ENCODE measurements around the gene AICDA.
"Not testable (repeated sequence)": the region's sequence is repeated elsewhere in the genome, so short reads cannot be mapped to it uniquely, and the experiment has no call there.

The AICDA gene

DNA sequence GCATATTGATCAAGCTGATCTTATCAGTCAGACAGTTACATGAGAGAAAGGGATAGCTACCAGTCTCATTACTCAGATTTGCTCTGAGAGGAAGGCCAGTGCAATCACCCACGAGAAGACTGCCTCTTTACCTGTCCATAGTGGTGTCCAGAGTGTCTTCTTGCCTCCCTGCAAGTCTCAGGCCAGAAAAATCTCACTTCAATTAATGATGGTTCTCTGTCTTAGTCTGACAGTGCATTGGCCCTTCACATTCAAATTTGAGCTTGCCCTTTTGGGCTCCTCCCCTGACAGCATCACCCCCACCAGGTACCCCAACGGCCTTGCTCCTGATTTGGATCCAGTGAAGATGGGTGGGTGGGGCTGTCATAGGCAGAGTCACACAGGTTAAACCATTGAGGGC, at the start of gene AICDA:
Gene AICDA, minus strand, starts transcription at position 231 of the 400 bp plus-strand sequence. Its CDS starts 92 bp downstream, at position 139.
- DNase-seq = no peak

DNA sequence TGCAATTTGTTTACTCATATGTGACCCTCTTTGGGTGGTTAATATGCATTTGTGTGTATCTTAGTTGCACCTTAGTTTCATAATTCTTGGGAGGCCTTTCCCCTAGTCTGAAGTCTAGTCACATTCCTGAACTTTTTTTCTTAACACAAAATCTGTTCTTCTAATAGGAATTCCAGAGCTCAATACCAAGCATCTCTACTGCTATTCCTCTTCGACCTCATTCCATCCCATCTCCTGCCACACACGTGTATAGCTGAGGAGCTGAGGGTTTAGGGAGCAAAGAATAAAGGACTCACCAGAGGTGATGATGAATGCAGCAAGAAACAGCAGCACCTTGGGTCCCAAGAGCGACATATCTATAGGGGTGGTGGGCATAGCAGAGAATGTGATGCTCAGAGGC, 49.1 kb upstream of the AICDA start:
- DNase-seq = no peak

DNA sequence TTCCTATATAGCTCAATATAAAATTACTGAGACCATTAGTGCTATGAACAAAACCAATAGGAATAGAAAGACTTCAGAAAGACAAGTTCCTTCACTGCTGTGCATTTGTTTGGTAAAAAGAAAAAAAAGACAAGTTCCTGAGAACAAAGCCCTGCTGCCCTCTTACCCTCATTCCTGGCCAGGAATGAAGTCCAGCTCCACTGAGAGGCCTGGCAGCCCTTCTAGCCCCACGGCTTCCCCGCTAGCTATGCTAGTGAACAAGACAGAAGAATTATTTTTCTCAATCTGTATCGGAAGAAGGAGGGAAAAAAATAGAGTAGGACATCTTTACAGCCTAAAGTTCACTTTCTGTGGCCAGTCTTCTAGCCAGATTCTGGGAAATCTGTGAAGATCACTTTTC, 48.4 kb upstream of the AICDA start:
- DNase-seq = no peak

DNA sequence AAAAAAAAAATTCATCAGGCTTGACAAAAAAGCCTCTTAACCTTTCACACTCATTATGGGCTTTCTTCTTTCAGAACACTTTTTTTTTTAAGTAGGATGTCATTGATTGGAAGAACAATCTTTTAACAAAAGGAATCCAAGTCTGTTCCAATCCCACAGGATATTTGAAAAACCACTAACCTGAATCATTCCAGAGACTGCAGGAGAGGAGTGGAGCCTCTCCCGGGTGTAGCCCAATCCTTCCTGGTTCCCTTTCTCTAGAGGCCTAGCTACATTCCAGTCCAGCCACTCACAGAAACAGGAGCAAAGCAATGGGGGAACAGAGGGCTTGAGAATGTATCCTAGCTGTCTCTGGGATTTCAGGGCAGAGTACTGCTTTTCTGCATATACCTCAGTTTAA, 45.7 kb upstream of the AICDA start:
- DNase-seq = no peak

DNA sequence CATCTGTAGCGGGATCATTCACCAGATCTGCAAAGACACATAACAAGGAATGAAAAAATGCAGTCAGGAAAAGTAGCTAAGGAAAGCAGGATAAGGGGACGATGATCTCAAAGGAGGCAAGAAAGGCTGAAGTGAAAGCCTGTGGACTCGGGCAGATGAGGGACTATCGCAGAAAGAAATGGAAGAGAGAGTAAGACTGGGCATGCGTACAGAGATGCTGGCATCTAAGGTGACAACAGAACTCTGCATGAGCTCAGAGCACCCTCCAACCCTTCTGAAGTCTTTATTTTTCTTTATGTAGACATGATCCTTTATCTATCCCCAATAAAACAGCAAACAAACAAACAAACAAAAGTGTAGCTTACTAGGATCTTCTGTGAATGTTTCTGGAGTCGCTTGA, 42.8 kb upstream of the AICDA start:
- DNase-seq = no peak

DNA sequence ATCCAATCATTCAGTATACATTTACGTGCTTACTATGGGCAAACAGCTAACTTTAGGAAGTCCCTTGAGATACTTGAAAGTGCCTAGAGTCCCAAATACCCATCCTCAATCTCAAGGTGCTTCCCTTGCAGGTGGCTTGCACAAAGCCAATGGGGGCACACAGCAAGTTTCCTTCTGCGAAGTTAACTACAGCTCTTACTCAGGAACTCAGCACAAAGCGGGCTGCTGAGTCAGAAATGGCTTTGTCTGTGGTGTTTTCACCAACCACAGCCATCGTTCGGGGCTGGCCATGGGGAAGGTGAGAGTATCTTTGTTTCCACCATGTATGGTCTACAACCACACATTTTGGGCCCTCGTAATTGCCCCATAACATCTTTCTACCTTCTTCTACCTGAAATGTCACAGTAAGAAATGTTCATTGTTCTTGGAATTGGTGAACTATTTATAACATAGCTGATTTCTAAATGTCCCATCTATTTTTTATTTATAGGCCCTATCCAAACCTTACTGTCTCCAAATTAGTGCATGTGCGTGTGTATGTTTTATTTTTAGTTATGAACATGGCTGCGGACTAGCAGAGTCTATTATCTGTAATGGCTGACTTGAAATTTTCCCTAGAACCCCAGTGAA, 36.0 kb upstream of the AICDA start:
- DNase-seq = no peak

DNA sequence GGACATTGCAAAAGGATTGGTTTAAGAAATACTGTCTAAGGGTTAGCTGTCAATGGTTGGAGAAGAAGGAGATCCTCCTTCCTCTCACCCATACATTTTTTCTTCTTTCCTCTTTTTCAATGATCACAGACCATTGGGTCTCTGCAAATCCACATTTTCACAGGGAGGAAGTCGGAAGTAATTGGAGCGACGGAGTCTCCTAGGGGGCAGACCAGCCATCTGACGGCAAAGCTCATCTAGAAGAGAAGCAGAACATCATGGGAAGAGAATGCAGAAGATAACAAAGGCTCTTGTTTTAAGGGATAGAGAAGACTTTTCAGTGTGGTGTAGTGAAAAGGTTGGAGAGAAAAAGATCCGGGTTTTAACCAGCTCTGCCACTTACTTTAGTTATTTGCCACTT, 35.3 kb upstream of the AICDA start:
- DNase-seq = no peak

DNA sequence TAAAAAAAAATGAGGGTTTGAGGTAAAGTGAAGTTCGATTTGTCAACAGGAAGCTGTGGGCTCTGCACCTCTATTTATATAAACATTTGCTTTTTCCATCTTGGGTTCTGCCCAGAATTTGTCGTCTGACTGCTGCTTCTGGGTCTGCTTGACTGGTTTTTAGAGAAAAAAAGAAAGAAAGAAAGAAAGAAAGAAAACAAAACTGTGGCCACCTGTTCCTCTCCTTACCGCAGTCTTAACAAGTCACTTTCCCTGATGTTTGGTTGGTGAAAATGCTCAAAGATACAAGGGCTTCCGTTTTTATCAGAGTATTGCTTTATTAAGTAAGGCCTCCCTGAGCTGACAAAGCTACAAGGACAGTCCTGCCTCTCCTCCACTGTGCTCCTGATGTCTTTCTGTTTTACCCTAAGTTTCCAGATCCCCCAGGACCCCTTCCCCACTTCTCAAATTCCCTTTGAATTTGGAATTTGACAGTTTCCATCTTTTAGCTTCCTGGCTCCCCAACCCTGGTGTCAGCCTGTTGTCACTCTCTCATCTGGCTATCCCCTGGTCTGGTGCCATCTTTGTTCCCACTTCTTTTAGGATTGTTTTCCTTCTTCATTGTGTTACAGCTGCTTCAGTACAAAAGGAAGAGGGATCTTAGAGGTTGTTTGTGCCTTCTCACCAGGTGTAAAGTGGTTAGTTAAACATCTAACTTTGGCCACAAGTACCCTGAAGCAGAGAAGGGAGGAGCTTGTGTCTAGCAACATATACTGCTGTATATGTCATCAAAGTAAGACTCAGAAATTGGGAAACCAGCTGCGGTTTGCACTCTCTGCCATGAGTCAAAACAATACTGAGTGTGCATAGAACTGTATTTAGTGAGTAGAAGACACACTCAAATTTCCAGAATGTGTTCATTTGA, 31.9 kb upstream of the AICDA start:
- DNase-seq = no peak

DNA sequence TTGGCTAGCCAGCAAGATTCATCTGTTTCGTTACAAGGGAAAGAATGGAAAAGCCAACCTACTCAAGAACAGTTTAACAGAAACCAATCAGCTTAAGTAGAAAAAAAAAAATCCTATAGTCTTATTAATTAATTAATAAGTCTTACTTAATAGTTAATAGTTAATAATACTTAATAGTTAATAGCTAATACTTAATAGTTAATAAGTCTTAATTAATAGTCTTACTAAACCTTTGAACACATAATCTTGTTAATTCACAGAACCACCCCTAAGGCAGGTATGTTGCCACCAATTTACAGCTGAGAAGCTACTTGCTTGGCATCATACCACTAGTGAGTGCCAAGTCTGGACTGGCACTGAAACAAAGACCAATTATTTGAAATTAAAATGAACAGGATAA, 30.1 kb upstream of the AICDA start:
- no peak for DNase-seq

DNA sequence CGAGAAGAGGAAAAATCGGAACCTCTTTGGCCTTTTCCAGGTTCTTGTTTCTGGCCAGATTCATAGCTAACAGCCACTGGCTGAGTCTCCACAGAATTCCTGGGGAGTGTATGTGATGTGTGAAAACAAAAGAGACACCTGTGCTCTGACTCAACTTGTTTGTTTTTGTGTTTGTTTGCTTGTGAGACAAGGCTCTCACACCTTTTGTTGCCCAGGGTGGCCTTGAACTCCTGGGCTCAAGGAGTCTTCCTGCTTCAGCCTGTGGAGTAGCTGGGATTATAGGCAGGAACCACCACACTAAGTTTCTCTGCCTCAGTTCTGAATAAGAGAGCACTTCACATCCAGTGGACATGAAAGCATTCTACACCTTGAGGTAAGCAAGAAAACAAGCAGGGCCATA, 27.3 kb upstream of the AICDA start:
- no peak for DNase-seq

DNA sequence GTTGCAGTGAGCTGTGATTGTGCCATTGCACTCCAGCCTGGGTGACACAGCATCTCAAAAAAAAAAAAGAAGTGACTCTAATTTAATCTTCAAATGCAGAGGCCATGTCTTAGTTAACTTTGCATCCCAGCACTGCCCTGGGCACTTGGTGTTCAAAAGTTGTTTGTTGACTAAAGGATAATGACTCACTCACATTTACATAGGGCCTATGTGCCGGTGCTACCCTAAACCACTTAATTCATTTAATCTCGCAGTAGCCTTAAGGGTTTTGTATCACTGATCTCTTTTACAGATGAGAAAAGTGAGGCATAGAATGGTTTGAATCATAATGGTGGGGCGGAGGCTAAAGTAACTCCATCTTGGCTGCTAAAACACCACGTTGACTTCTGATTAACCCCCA, 26.3 kb upstream of the AICDA start:
- no peak for DNase-seq

DNA sequence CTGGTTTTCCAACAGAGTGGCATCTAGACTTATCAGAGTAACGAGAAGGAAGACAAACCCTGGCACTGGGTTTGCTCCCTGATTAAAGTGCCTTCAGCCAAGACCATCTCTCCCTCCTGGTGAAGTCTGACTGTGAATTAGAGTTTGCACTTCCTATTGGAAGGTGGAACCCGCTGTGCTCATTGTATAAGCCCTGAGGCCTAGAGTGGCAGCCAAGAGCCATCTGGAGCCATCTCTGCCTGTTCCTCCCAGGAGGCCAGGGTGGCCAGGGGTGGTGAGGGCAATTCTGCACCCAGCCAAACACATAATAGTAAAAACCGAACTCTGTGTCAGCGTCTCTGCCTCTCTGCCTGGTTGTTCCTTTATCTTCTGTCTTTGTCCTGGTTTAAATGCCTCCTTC, 25.0 kb upstream of the AICDA start:
- no peak for DNase-seq

DNA sequence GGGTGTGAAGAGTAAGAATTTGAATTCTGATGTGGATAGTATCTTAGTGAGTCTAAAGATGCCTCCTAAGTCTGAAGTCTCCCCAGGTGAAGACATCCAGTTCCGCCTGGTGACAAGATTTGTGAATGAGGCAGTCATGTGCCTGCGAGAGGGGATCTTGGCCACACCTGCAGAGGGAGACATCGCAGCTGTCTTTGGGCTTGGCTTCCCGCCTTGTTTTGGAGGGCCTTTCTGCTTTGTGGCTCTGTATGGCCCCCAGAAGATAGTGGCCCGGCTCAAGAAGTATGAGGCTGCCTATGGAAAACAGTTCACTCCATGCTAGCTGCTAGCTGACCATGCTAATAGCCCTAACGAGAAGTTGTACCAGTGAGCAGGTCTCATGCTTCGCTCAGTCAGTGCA, 24.6 kb upstream of the AICDA start:
- DNase-seq = no peak

DNA sequence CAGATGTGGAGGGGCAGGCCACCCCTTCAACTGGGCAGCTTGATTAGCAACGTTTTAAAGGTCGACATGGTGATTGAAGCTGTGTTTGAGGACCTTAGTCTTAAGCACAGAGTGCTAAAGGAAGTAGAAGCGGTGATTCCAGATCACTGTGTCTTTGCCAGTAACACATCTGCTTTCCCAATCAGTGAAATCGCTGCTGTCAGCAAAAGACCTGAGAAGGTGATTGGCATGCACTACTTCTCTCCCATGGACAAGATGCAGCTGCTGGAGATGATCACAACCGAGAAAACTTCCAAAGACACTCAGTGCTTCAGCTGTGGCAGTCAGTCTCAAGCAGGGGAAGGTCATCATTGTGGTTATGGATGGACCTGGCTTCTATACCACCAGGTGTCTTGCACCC, 23.9 kb upstream of the AICDA start:
- DNase-seq = no peak

DNA sequence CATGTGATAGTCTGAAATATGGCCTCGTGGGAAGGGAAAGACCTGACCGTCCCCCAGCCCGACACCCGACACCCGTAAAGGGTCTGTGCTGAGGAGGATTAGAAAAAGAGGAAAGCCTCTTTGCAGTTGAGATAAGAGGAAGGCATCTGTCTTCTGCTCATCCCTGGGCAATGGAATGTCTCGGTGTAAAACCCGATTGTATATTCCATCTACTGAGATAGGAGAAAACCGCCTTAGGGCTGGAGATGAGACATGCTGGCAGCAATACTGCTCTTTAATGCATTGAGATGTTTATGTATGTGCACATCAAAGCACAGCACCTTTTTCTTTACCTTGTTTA, 23.3 kb upstream of the AICDA start:
- not testable (repeated sequence) for DNase-seq

DNA sequence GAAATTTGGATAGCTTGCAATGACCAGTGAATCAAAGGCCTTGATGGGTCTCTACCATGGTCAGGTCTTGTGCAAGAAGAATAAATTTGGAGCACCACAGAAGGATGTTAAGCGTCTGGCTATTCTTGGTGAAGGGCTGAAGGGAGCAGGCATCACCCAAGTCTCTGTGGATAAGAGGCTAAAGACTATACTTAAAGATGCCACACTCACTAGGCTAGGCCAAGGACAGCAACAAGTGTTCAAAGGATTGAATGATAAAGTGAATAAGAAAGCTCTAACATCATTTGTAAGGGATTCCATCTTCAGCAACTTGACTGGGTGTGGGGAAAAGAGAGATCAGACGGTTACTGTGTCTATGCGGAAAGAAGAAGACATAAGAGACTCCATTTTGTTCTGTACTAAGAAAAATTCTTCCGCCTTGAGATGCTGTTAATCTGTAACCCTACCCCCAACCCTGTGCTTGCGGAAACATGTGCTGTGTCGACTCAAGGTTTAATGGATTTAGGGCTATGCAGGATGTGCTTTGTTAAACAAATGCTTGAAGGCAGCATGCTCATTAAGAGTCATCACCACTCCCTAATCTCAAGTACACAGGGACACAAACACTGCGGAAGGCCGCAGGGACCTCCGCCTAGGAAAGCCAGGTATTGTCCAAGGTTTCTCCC, 22.8 kb upstream of the AICDA start:
- not testable (repeated sequence) for DNase-seq

DNA sequence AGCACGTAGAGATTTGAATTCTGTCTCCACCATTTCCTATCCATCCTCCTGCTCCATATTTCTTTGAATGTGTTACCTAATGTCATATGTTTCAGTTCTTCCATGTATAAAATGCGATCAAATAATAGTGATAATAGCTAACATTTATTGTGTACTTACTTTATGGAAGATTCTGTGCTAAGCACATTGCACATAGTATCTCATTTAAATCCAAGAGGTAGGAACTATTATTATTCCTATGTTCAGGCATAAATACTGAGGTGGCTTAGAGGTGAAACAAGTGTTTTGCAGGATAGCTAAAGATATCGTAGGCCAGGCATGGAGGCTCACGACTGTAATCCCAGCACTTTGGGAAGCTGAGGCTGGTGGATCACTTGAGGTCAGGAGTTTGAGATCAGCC, 17.5 kb upstream of the AICDA start:
- no peak for DNase-seq

DNA sequence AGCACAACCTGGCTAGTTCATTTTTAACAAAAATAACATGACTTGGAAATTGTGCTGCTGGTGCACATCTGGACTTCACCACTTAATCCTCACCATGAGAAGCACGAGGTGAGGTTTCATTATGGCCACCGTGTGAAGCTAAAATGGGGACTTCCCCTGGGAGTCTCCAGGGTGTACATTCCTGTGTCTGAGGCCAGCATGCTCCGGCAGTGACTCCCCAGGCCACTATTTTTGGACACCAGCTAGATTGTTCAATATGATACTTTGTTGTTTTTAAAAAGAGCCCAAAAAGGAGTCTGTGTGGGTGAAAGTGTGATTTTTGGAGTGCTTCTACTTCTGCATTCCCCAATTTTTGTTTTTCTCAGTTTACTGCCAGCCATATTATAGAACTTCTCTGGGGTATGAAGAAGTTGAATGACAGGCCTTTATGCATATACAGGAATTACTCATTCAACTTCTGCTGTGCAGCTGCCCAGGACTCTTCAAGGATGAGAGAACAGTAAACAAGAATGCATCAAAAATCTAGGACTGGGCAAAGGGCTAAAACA, 16.9 kb upstream of the AICDA start:
- DNase-seq = no peak

DNA sequence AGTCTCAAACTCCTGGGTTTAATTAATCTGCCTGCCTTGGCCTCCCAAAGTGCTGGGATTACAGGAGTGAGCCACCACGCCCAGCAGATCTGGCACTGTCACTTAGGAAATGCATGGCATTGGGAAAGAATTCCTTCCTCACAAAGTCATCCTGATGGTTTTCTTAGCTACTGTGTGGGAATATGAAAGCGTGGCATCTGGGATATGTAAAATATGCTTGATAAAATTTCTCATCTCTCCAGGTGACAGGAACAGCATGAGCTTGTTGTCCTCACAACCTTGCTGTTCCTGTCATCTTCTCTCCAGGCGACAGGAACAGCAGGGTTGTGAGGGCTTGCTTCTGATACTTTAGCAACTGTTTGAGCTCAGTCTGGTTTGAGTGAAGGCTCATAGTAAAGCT, 16.1 kb upstream of the AICDA start:
- no peak for DNase-seq

DNA sequence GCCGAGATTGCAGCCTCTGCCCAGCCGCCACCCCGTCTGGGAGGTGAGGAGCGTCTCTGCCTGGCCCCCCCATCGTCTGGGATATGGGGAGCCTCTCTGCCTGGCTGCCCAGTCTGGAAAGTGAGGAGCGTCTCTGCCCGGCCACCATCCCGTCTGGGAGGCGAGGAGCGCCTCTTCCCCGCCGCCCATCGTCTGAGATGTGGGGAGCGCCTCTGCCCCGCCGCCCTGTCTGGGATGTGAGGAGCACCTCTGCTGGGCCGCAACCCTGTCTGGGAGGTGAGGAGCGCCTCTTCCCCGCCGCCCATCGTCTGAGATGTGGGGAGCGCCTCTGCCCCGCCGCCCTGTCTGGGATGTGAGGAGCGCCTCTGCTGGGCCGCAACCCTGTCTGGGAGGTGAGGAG, 12.1 kb upstream of the AICDA start:
- not testable (repeated sequence) for DNase-seq

DNA sequence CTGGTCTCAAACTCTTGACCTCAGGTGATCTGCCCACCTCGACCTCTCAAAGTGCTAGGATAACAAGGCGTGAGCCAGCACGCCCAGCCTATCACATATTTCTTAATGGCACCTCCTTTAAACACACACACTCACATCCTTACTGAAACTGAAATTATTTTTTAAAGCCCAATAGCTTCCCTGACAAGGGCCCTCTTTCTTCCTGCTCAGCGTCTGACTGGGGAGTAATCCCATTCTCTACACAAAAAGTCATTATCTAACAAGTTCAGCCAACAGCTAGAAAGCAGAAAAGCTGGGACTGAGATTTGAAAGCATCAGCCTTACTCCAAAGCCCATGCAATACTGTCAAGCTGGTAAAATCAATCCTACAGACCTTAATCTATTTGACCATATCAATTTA, 10.0 kb upstream of the AICDA start:
- no peak for DNase-seq

DNA sequence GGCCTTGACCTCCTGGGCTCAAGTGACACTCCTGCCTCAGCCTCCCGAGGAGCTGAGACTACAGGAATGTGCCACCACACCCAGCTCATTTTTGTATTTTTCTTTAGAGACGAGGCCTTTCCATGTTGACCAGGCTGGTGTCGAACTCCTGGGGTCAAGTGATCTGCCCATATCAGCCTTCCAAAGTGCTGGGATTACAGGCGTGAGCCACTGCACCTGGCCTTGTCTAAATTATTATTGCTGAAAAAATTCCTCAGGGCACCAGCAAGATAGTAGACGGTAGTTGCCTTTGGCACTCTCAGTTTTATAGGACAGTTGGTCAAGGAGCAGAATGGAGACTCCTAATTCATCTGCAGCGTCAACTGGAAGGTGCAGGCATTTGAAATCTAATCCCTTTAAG, 2.5 kb upstream of the AICDA start:
- DNase-seq = no peak

DNA sequence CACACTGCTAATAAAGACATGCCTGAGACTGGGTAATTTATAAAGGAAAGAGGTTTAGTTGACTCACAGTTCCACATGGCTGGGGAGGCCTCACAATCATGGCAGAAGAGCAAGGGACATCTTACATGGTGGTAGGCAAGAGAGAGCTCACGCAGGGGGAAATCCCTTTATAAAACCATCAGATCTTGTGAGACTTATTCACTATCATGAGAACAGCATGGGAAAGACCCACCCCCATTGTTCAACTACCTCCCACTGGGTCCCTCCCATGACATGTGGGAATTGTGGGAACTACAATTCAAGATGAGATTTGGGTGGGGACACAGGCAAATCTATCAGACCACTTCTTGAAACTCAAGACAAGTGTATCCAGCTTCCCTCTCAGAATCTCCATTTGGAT, 1.2 kb upstream of the AICDA start:
- DNase-seq = not testable (repeated sequence)

DNA sequence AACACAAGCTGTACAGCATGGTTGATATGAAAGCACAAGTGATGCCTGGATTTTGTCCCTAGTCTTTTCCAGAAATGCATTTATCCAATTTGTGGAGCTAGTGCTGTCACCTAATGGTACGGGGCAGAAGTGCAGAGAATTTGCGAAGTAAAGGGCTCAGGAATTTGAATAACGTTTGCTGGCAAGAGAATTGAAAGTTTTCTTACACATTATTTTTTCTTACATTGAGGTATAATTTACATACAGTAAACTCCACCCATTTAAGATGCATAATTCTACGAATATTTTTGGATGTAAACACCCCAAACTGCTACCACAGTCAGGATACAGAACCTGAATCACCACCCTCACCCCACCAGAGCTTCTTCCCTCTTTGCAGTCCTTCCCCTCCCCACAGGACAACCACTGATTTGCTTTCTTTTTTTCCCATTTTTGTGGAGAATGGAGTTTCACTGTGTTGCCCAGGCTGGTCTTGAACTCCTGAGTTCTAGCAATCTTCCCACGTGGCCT, 3.5 kb downstream of the AICDA start:
- no peak for DNase-seq
